Coronary artery (tissue), 2 donors: ENCODE results near the gene HTRA1.

ENCODE experiments used
- DNase-seq: peaks from one replicate; pipeline ENCODE4 v3.0.0-alpha.2; 2017; ENCODE audit warnings: low spot score
- H3K27ac ChIP-seq, 2 donors: fragments of 200-600 bp; sonication (generic); one replicate each; pipeline ENCODE4 v1.5.1; 2016 to 2019
- H3K4me3 ChIP-seq: fragments of 200-600 bp; sonication (generic); 2 replicates; pipeline ENCODE4 v1.5.1; 2016; ENCODE audit warnings: mild to moderate bottlenecking, moderate library complexity
- CTCF ChIP-seq: fragments of 200-600 bp; sonication (generic); IDR thresholded peaks from one replicate; pipeline ENCODE4 v1.5.1; 2019; ENCODE audit warnings: antibody characterized with exemption

The HTRA1 gene

GRCh38 chr10:122480146-122480833 is 18.9 kb downstream of the HTRA1 start:
- Histone ChIP-seq H3K4me3 (no peak overlapping the region), H3K27ac (peak overlapping the region in 1 of 2 donors; percentile 23)
- TF ChIP-seq CTCF: no peak

GRCh38 chr10:122481296-122482056 is 20.1 kb downstream of the HTRA1 start:
- no peak for TF ChIP-seq CTCF
- no peak for DNase-seq
- Histone ChIP-seq H3K4me3 (no peak overlapping the region), H3K27ac (no peak overlapping the region)

More at GRCh38 chr10:122480146-122480833, 18.9 kb downstream of the HTRA1 start:
- DNase-seq: no peak

GRCh38 chr10:122484276-122485060 is 23.1 kb downstream of the HTRA1 start:
- H3K27ac ChIP-seq: no peak overlapping the region
- TF ChIP-seq CTCF: no peak
- no peak for DNase-seq
- no peak overlapping the region for H3K4me3 ChIP-seq

GRCh38 chr10:122485670-122486069 is 24.3 kb downstream of the HTRA1 start:
- DNase-seq: no peak
- no peak overlapping the region for H3K27ac ChIP-seq
- no peak overlapping the region for H3K4me3 ChIP-seq
- no peak for TF ChIP-seq CTCF

- H3K27ac ChIP-seq: no peak overlapping the region
- TF ChIP-seq CTCF: no peak
- no peak for DNase-seq
- H3K4me3 ChIP-seq: no peak overlapping the region
These were observed 25.2 kb downstream of the HTRA1 start for GRCh38 chr10:122486406-122487080.

GRCh38 chr10:122487174-122487765 is 25.9 kb downstream of the HTRA1 start:
- Histone ChIP-seq H3K4me3 (no peak overlapping the region), H3K27ac (no peak overlapping the region)
- no peak for TF ChIP-seq CTCF
- no peak for DNase-seq
